ENCODE results near the gene GSPT1.

GSPT1 gene

GRCh38 chr16:11909653-11910545, 5.9 kb downstream of the GSPT1 start:
- no peak for DNase-seq

GRCh38 chr16:11907160-11907970, 8.4 kb downstream of the GSPT1 start:
- no peak for DNase-seq

GRCh38 chr16:11903906-11904305, 11.8 kb downstream of the GSPT1 start:
- no peak for DNase-seq

GRCh38 chr16:11901091-11901490, 14.7 kb downstream of the GSPT1 start:
- no peak for DNase-seq

- no peak for DNase-seq
Observed at GRCh38 chr16:11896486-11897176, 19.1 kb downstream of the GSPT1 start.

- DNase-seq, result no peak
Observed at GRCh38 chr16:11893571-11893970, 22.2 kb downstream of the GSPT1 start.

- no peak for DNase-seq
Observed at GRCh38 chr16:11892761-11893160, 23.0 kb downstream of the GSPT1 start.

- no peak for DNase-seq
Observed at GRCh38 chr16:11890231-11890965, 25.4 kb downstream of the GSPT1 start.

GRCh38 chr16:11886881-11887280, 28.9 kb downstream of the GSPT1 start:
- no peak for DNase-seq

- no peak for DNase-seq
Observed at GRCh38 chr16:11884035-11884434, 31.7 kb downstream of the GSPT1 start.

- no peak for DNase-seq
Observed at GRCh38 chr16:11880007-11880406, 35.7 kb downstream of the GSPT1 start.

GRCh38 chr16:11877374-11877773, 38.4 kb downstream of the GSPT1 start:
- DNase-seq, result no peak

GRCh38 chr16:11876306-11876705, 39.5 kb downstream of the GSPT1 start:
- DNase-seq, result no peak

- DNase-seq, result no peak
Observed at GRCh38 chr16:11875721-11876120, 40.0 kb downstream of the GSPT1 start.

- DNase-seq, result no peak
Observed at GRCh38 chr16:11871193-11871592, 44.6 kb downstream of the GSPT1 start.

- DNase-seq, result no peak
Observed at GRCh38 chr16:11870399-11870798, 45.4 kb downstream of the GSPT1 start.

GRCh38 chr16:11869353-11870228, 46.2 kb downstream of the GSPT1 start:
- DNase-seq, result no peak

GRCh38 chr16:11868412-11868980, 47.3 kb downstream of the GSPT1 start:
- DNase-seq, result no peak

- no peak for DNase-seq
Observed at GRCh38 chr16:11862489-11862888, 53.3 kb downstream of the GSPT1 start.

- DNase-seq, result no peak
Observed at GRCh38 chr16:11857161-11857560, 58.6 kb downstream of the GSPT1 start.

- no peak for DNase-seq
Observed at GRCh38 chr16:11852092-11852809, 63.5 kb downstream of the GSPT1 start.

Data from activated T-cell treated with anti-CD3 and anti-CD28 coated beads for 4 hours (primary cell).